Ramos (cell line): ENCODE data around the gene MZT1.
"Not testable (repeated sequence)": the region's sequence is repeated elsewhere in the genome, so short reads cannot be mapped to it uniquely, and the experiment has no call there.

ENCODE experiments used
- in situ Hi-C: fragments of 300-500 bp; cut with MboI; formaldehyde crosslinking; loops from one replicate; pipeline ENCODE4 v1.14.3; 2022; ENCODE audit warnings: low sequenced_read_pairs; ENCODE audit not compliant: unreplicated experiment

Gene MZT1, protein sequence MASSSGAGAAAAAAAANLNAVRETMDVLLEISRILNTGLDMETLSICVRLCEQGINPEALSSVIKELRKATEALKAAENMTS

DNA sequence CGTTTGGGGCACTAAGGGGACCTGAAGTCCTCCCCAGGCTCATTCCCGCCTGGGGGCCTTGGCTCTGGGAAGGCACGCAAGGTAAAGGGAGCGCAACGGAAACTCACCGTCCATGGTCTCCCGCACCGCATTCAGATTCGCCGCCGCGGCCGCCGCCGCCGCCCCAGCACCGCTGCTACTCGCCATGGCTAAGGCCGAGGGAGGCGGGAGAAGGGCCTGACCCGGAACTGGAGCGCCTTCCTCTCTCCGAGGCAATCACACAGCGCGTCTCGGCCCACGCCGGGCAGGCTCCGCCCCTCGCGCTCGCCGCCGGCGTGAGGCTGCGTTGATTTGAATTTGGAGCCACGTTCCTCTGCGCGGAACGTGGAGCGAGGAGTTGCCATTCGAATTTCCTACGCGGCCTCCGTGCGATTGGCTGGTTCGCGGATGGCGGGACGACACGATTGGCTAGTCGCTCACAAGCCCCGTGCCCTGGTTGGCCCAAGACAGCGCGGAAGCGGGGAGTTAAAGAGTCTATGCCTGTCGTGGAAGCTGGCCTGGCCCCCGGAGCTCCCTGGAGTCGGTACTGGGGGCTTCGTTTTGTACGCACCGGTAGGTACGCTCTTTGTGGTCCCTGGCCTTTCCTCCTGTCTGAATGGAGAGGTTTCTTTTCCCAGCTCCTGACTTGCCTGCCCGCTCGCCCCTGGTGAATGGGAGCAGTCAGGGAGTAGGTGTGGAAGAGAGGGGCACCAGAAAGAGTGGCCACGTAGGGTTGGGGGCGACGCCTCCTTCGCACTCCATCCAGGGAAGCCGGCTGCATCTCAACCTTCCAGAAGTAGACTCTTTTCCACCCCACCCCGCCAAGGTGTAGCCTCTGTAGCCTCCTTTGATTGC is at the start of gene MZT1, which contains the start of gene BORA:
MZT1 (minus strand) TSS at position 213 of the 873 bp plus-strand sequence; CDS start at position 186, 27 bp downstream.
BORA (plus strand) TSS at position 507 of the 873 bp plus-strand sequence. CDS start 1,018 bp downstream, outside the sequence.
- in situ Hi-C loops, result no loop called here

DNA sequence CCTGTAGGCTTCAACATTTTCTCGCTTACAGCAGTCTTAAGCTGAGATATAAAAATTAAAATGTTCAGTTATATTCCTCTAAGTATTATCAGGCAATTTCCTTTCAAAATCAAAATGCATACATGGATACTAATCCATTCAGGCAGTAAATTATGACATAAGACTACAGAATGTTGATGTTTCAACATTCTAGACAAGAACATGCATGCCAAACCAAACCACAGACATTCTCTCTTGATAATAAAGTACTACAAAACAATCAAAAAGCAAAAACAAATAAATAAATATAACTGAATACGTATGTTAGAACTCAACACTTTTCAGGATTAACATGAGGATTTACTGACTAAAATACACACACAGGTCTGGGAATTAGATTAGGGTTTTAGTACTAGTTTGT is 46.6 kb upstream of the MZT1 start:
- in situ Hi-C loops, result no loop called here

DNA sequence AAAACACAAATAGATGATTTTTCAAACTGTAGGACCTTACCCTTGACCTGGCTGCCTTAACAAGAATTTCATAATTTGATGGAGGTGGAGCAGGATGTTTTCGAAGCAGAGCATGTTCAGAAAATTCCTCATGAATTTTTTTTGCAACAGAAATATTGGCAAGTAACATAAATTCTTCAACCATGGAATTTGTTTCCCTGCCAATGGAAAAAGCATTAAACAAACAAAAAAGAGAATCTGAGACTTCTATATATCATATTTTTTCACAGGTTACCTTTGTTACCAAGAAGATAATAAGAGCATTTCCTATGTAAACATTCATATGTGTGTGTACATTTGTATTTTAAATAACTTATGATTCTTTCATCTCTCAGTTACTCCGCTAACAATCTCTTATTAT is 36.0 kb upstream of the MZT1 start:
- in situ Hi-C loops, result no loop called here

DNA sequence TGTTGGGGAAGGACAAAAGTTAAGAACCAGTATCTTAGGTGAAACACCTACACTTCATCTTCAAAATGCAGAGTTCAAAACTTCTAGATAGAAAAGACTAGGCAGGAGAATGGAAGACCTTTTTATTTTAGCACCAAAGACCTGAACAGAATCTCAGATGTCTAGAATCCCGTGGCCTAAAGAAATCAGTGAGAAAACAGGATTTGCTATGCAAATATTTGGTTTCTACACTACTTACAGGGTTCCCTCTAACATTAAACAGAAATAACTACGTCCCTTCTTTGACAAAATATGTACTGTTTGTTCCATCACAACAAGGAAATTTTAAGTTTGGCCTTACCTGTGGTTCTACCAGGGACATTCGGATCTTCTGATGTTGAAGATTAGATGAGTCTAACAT is 32.8 kb upstream of the MZT1 start:
- in situ Hi-C loops, result no loop called here

DNA sequence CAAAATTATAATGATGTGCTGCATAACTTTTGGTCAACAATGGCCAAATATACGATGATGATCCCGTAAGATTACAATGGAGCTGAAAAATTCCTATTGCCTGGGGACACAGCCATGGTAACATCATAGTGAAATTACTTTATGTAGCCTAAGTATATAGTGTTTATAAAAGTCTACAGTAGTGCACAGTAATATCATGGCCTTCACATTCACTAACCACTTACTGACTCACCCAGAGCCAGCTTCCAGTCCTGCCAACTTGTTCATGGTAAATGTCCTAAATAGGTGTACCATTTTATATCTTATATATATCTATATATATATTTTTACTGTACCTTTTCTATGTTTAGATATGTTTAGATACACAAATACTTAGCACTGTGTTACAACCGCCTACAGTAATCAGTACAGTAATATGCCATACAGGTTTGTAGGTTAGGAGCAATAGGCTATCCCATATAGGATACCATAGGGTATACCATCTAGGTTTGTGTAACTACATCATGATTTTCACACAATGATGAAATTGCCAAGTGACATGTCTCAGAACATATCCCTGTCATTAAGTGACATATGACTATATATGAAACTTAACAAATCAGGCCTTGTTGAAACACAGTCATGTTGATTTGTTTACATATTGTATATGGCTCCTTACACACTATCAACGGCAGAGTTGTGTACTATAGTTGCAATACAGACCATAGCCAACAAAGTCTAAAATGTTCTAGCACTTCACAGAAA is 30.5 kb upstream of the MZT1 start:
- in situ Hi-C loops, result no loop called here

DNA sequence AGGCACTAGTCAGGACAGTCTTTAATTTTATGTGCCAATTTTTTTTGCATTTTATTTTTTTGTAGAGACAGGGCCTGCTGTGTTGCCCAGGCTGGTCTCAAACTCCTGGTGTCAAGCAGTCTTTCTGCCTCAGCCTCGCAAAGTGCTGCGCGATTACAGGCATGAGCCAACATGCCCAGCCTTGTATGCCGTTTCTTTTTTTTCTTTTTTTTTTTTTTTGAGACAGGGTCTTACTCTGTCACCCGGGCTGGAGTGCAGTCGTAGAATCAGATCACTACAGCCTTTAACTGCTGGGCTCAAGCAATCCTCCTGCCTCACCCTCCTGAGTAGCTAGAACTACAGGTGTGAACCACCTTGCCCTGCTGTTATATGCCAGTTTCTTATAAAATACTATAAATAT is 26.7 kb upstream of the MZT1 start:
- in situ Hi-C loops, result no loop called here

DNA sequence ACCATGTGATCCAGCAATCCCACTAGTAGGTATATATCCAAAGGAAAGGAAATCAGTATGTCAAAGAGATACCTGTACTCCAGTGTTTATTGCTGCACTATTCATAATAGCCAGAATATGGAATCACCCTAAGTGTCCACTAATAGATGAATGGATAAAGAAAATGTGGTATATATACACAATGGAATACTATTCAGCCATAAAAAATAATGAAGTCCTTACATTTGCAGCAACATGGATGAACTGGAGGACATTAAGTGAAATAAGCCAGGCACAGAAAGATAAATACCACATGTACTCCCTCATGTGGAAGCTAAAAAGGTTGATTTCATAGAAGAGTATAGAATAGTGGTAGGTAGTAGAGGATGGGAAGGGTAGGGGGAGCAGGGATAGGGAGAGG is 23.8 kb upstream of the MZT1 start:
- in situ Hi-C loops, result no loop called here

DNA sequence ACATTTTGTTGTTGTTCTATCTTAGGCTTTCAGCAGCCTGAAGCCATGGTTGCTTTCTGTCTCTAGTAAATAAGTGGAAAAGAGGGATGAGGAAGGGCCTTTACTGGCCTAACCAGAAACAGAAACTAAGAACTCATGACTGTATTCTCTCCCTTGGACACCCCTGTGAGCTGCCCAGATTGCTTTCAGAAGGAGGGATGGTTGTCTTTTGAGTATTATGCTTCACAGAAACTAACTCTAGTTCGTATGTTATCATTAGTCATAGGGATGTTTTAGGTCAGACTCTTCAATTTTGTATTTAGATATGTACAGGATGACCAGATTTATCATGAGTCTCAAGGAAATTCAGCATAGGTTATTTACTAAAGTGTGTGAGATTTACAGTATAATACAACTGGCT is 17.8 kb upstream of the MZT1 start:
- in situ Hi-C loops, result no loop called here

DNA sequence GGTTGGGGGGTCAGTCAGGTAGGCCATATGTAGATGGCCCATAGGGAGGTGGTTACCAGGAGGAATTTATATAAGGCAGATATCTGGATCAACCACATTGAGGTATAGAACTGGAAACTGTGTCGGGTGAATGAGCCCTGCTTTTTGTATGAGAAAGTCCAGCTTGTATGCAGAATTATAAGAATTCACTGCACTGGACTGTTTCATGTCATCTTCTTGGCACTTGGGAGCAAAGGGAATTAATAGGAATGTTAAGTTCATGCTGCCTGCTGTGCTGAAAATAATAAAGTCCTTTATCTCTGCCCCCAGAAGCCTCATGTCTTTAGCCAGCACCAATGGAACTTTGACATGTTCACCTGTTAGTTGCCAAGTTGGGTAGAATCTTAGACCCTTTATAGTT is 12.6 kb upstream of the MZT1 start:
- in situ Hi-C loops, result no loop called here

DNA sequence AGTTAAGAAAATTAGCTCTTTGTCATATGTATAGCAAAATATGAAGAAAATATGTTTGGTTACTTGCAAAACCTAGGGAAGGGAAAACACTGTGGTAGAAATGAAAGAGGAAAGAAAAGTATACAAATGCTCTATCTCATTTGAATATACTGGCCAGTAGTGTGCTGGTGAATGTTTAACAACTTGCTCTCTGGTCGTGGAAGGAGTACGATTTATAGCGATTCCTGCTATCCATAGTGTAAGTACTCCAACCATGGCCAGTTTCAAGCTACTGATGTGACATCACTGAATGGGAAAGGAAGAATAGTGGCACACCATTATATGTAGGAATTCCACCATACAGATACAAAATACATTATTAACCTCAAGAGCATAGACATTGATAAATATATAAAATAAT is 9.6 kb upstream of the MZT1 start:
- in situ Hi-C loops, result no loop called here

DNA sequence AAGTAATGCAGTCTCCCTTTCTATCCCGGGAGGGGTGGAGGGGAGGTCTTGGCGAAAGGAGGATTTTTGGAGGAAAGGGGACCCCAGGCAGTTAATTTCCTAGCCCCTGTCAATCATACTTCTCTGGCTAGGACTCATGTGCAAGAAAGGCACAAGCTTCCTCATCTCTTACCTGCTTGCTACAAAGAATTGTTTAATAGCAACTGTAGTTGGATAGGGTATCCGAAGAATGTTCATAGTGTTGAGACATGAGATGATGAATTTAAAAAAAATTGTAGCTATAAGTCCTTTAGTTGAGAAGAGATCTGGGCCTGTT is 819 bp upstream of the MZT1 start:
- in situ Hi-C loops, result no loop called here

DNA sequence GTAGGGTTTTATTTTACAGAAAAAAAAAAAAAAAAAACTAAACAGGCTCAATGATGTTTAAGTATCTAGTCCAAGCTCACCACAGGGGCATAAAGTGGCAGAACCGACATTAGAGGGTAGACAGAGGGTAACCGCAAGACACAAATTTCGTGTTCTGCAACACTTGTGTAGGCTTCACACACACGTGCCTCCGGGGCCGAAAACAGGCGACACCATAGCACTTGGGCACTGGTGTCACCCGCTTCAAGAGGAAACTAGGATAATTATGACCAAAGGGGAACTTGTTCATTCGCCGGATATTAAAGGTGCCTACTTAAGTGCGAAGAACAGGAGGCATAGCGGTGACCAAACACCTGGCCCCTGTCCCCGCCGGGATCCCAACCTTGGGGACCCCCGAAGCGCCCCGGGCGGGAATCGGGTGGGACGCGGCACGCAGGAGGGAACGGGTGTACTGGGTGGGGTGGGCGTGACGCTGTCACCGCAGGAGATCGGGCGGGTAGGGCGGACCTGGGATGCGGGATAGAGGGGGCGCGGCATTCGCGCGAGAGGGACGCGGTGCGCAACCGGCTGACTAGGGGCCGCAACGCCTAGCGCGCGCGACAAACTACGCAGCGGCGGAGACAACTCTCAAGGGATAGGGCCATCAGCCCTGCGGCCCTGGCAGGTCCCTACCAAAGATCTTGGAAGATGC is 558 bp downstream of the MZT1 start:
- in situ Hi-C loops, result no loop called here

DNA sequence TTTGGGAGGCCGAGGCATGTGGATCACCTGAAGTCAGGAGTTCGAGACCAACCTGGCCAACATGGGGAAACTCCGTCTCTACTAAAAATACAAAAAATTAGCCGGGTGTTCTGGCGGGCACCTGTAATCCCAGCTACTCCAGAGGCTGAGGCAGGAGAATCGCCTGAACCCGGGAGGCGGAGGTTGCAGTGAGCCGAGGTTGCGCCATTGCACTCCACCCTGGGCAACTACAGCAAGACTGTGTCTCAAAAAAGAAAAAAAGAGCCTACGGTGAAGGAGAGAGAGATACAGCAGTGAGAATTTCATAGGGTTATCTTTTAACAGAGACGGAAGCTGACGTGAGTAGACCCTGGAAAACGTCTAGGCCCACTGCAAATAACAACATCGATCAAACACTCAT is 1.2 kb downstream of the MZT1 start:
- in situ Hi-C loops, result not testable (repeated sequence)

DNA sequence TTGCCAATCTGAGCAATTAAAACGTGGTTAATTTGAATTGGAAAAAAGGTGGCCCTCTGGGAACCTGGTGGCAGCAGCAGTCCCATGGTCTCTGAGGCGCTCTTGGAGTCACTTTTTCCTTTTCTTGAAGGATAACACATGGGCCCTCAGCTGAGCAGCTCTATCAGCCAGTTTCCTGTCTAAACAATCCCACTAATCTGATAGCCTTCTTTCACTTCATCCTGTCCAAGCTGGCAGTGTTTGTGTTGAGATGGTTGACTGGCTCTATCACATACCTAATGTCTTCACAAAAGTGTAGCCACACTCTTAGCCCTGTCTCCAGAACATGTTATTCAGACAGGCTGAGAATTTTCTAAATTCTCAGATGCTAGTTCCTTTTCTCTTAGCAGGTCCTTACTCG is 10.7 kb downstream of the MZT1 start:
- in situ Hi-C loops, result no loop called here

DNA sequence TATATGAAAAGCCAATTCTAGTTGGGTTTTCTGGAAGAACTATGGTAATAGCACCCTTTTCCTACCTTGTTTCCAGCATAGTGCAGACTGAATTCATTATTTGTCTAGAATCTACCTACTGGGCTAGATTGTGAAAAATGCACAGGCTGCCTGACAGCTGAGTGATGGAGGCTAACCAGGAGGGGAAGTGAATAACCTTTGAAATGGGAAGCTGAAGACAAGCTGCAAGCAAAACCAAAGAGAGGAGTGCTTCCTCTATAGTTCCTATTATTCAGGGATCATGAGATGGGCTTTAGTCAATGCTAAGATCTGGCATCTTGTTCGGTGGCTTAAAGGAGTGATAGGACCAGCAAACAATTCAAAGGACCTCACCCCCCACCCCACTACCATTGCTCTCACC is 26.9 kb downstream of the MZT1 start:
- in situ Hi-C loops, result no loop called here

DNA sequence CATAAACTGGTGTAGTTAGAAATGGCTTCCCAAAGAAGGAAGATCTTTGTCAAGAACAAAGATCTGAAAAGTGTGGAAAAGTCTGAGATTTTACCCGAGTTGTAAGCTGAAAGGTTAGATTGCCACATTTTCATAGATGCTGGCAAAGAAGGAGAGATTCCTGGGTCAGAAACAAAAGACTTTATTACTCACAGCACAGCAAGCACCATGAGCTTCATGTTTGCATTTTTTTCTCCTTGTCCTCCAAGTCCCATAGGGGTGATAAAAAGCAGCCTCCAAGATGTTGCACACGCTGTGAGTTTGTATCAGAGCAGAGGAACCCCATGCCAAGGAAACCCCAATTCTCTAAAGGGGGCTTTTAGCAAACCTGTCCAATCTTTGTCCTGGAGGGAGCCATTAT is 29.3 kb downstream of the MZT1 start:
- in situ Hi-C loops, result no loop called here

DNA sequence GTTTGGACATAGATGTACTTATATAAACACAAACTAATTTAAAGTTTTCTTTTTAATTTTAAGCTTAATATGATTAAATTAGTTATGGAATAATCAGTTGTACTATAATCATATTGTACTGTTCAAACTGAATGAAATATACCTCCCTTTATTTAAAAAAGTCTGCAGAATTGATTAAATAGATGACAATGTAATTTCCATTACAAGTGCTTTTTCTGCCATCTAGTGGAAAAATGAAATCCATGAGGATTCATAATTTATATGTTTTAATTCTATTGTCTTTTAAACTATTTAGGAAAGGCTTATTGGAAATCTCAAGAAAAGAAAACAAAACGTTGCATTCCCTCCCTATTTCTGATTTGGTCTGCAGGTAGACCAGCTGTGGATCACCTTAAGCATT is 30.9 kb downstream of the MZT1 start:
- in situ Hi-C loops, result no loop called here

DNA sequence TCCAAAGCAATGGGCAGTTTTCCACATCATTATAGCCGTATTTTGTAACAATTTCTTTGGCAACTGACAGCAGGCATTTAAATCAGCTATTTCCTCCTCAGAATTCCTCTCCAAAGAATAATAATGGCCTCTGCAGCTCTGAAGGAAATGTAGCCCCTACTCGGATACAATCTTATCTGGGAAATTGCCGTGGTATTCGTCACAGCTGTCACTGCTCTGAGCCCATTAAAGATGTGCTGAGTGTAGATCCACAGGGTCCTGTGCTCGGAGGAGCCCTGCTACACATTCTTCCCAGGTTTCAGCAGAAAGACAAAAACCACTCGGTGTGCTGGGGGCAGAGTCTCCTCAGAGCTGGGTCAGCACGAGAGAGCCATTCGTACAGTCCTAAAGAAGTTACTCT is 33.1 kb downstream of the MZT1 start:
- in situ Hi-C loops, result no loop called here

DNA sequence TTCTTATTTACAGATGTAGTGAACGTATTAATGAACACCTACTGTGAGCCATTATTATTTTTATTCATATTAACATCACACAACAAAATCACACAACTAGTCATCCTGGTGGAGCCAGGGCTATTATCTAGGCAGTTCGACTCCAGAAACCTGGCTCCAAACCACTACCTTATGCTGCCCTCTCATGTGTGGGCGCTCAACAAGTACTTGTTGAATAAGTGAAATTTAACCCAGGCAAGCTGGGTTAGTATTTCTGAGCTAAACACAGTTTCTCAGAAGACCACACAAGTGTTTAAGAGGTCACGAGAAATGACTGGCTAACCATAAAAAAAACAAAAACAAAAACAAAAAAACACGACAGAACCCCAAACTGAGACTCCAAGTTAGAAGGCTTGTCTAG is 33.6 kb downstream of the MZT1 start:
- in situ Hi-C loops, result no loop called here

DNA sequence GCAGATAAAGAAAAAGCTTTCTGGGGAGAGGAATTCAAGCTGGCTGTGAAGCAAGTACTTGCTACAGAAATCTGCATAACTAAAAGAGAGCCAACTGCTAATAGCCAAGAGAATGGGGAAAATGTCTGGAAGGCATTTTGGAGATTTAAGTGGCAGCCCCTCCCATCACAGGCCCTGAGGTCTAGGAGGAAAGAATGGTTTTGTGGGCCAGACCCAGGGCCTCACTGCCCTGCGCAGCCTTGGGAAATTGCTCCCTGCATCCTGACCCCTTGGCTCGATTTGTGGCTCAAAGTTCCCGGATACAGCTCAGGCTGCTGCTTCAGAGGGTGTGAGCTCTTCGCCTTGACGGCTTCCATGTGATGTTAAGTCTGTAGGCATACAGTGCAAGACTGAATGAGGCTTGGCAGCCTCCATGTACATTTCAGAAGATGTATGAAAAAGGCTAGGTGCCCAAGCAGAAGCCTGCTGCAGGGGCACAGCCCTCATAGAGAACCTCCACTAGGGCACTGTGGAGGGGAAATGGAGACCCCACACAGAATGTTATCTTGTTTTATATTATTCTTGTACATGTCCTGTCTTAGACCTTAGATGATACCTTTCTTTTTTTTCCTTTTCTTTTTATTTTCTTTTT is 34.4 kb downstream of the MZT1 start:
- in situ Hi-C loops, result no loop called here
